ENCODE data around the gene ZNF669. TPM values are rescaled to one million over a fixed set of nuclear protein-coding genes. Genes with fewer than 3 reads are reported as not detected.

The ZNF669 gene
- total RNA-seq, 1 donor from 2014 or later, result 28.1 TPM

DNA sequence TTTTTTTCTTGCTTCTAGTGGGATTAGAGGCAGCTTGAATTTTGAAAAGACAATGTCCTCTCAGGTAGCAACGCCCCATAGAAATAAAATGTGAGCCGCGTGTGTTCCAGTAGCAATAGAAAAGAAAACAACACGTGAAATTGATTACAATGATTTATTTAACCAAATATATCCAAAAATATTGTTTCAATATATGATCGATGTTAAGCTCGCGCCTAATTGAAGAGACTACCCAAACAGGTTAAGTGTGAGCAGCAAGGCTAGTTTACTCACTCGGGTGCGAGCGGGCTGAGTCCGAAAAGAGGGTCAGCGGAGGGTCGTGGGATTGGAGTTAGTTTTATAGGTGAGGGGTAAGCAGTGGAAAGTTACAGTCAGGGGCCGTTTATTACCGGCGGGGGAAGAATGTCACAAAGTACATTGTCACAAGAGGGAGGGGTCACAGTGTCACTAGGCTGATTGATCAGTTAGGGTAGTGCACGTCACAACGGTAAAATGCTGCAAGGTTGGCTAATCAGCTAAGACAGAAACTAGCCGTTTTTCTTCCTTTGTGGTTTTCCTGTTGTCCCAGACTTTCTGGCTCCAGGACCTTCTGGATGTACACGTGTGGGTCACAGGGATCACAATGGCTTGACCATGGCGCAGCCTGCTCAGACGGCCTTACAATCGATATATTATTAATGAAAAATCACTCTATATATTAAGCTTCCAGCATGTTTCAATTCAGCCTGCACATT lies 24.8 kb downstream of the ZNF669 start:
- peaks cover 33% of the 10 kb centered on the region for H3K36me3 Mint-ChIP-seq
- Histone ChIP-seq H3K27ac (no peak overlapping the region), H3K27me3 (no peaks in the 10 kb centered on the region), H3F3A (ENCODE audit: low read depth) (no peaks in the 10 kb centered on the region), H3K36me3 (peaks cover 15% of the 10 kb centered on the region), H3K9ac (no peak overlapping the region), H3K4me2 (peak overlapping the region; percentile 88), H3K79me2 (ENCODE audit: low read depth) (peaks cover 42% of the 10 kb centered on the region), H3K4me1 (peaks cover 7% of the 10 kb centered on the region), H2AFZ (replicated peaks) (peak overlapping the region; percentile 71), H4K20me1 (ENCODE audit: low read depth) (no peaks in the 10 kb centered on the region), H3K4me3 (peak overlapping the region; percentile 89), H3K9me3 (ENCODE audit: low read depth) (peaks cover 10% of the 10 kb centered on the region)
- peaks cover 5% of the 10 kb centered on the region for H3K27me3 Mint-ChIP-seq (ENCODE audit: insufficient read depth, low read depth)
- peak overlapping the region; percentile 74 for H3K27ac Mint-ChIP-seq
- no peak for TF ChIP-seq EZH2 (IDR thresholded peaks at IDR 0.05)
- TF ChIP-seq EZH2phosphoT487 (IDR thresholded peaks at IDR 0.05), result no peak
- TF ChIP-seq, protein P1, sequence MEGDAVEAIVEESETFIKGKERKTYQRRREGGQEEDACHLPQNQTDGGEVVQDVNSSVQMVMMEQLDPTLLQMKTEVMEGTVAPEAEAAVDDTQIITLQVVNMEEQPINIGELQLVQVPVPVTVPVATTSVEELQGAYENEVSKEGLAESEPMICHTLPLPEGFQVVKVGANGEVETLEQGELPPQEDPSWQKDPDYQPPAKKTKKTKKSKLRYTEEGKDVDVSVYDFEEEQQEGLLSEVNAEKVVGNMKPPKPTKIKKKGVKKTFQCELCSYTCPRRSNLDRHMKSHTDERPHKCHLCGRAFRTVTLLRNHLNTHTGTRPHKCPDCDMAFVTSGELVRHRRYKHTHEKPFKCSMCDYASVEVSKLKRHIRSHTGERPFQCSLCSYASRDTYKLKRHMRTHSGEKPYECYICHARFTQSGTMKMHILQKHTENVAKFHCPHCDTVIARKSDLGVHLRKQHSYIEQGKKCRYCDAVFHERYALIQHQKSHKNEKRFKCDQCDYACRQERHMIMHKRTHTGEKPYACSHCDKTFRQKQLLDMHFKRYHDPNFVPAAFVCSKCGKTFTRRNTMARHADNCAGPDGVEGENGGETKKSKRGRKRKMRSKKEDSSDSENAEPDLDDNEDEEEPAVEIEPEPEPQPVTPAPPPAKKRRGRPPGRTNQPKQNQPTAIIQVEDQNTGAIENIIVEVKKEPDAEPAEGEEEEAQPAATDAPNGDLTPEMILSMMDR (IDR thresholded peaks at IDR 0.05), result no peak
- peak; percentile 26 for DNase-seq (ENCODE audit: low spot score)
- peaks cover 68% of the 10 kb centered on the region for H3K9me3 Mint-ChIP-seq
- H3K4me1 Mint-ChIP-seq, result peaks cover 4% of the 10 kb centered on the region
- peak overlapping the region; percentile 97 for H3K4me3 Mint-ChIP-seq

DNA sequence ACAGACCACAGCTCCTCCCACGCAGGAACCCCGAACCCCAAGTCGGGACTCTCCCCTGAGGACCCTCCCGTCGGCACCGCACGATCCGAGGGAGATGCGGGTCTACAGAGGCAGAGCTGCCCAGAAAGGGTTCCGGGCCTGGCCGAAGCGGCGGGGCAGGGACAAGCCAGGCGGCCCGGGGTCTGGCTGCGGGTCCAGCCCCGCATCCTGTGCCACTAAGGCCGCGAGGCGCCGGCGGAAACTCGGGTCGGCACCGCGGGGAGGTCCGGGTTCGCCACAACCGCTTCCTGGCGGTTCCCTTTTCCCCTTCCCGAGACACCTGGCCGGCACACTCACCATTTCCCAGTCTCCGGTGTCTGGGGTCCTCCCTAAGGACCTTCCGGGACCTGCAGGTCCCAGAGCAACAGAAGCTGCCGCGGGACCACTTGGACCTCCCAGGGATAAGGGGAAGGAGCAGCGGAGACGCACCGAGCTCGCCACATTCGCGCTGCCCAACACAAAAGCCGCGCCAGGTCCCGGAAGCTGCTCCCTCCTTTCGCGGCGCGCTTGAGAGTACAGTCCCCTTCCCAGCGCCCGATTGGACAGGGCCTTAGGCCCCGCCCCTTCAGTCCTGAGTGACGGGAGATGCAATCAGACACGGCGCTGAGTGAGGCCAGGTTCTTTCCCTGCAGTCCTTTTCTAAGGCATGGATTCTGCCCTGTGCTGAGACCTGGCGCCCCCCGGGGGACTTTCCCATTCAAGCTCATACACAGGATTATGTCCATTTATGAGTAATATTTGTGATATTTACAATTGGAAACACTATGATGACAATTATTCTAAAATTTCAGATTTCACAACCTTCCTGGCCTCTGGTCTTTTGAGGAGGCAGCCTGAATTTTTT lies 25.7 kb downstream of the ZNF669 start, which contains the start of gene ZNF670:
Gene ZNF670 (minus strand): TSS at position 554 of the 883 bp plus-strand sequence. CDS start 215 bp downstream, at position 339.
- H4K20me1 ChIP-seq (ENCODE audit: low read depth), result no peaks in the 10 kb centered on the region
- H3K9me3 ChIP-seq (ENCODE audit: low read depth), result peaks cover 17% of the 10 kb centered on the region
- peaks cover 7% of the 10 kb centered on the region for H3K4me1 ChIP-seq
- Mint-ChIP-seq H3K27me3 (ENCODE audit: insufficient read depth, low read depth) (peaks cover 5% of the 10 kb centered on the region), H3K36me3 (peaks cover 41% of the 10 kb centered on the region), H3K9me3 (peaks cover 71% of the 10 kb centered on the region), H3K4me1 (peaks cover 4% of the 10 kb centered on the region), H3K27ac (peak within 1 kb of the TSS; percentile 82), H3K4me3 (peak within 1 kb of the TSS; percentile 97)
- H3K27me3 ChIP-seq, result no peaks in the 10 kb centered on the region
- peak within 1 kb of the TSS; percentile 93 for H3K9ac ChIP-seq
- peaks cover 50% of the 10 kb centered on the region for H3K79me2 ChIP-seq (ENCODE audit: low read depth)
- peak within 1 kb of the TSS; percentile 77 for H3K27ac ChIP-seq
- peaks cover 15% of the 10 kb centered on the region for H3K36me3 ChIP-seq
- H3F3A ChIP-seq (ENCODE audit: low read depth), result no peaks in the 10 kb centered on the region
- H3K4me3 ChIP-seq, result peak within 1 kb of the TSS; percentile 89
- peak within 1 kb of the TSS; percentile 71 for H2AFZ ChIP-seq (replicated peaks)
- peak; percentile 100 for DNase-seq (ENCODE audit: low spot score)
- TF ChIP-seq EZH2phosphoT487 (IDR thresholded peaks at IDR 0.05), result no peak
- peak within 1 kb of the TSS; percentile 88 for H3K4me2 ChIP-seq

DNA sequence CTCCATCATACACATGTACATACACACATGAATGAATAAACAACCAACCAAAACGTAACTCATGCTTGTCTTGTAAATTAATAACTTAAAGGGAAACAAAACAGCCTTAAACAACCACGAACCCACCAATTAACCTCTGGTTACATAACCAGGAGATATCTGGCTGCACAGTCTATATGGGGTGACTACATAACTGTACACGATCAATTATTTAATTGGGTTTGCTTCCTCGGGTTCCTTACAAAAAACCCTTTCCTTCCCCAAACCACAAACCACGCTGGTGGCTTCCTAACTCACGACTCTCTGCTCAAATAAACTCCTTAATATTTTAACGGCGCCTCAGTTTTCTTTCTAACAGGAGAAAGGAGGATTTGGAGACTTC lies 26.3 kb downstream of the ZNF669 start:
- Histone ChIP-seq H3K4me3 (peak overlapping the region; percentile 89), H2AFZ (replicated peaks) (peak overlapping the region; percentile 71), H3F3A (ENCODE audit: low read depth) (no peaks in the 10 kb centered on the region), H3K9ac (peak overlapping the region; percentile 93), H3K27ac (no peak overlapping the region), H3K4me1 (peaks cover 7% of the 10 kb centered on the region), H3K27me3 (no peaks in the 10 kb centered on the region), H3K36me3 (peaks cover 15% of the 10 kb centered on the region), H3K9me3 (ENCODE audit: low read depth) (peaks cover 23% of the 10 kb centered on the region), H3K79me2 (ENCODE audit: low read depth) (peaks cover 57% of the 10 kb centered on the region), H3K4me2 (peak overlapping the region; percentile 88), H4K20me1 (ENCODE audit: low read depth) (no peaks in the 10 kb centered on the region)
- Mint-ChIP-seq H3K36me3 (peaks cover 44% of the 10 kb centered on the region), H3K27me3 (ENCODE audit: insufficient read depth, low read depth) (peaks cover 5% of the 10 kb centered on the region), H3K9me3 (peaks cover 69% of the 10 kb centered on the region), H3K27ac (peak overlapping the region; percentile 62), H3K4me1 (peaks cover 4% of the 10 kb centered on the region), H3K4me3 (peak overlapping the region; percentile 97)
- DNase-seq (ENCODE audit: low spot score), result no peak
- no peak for TF ChIP-seq EZH2phosphoT487 (IDR thresholded peaks at IDR 0.05)
- TF ChIP-seq EZH2 (IDR thresholded peaks at IDR 0.05), result no peak
- TF ChIP-seq, protein P1 (IDR thresholded peaks at IDR 0.05), result no peak
